HL-60 (cell line): ENCODE results near the gene SYTL3.

Experiments
- CTCF ChIP-seq: IDR thresholded peaks from one replicate; pipeline ENCODE4 v1.5.1; 2011; ENCODE audit warnings: low read length, control low read depth, inconsistent platforms; ENCODE audit not compliant: insufficient read depth
- POLR2AphosphoS5 ChIP-seq: IDR thresholded peaks from 2 replicates; pipeline ENCODE4 v1.6.1; 2012; ENCODE audit warnings: low read depth

GRCh38 chr6:158633127-158633526 is 16.7 kb upstream of the SYTL3 start:
- TF ChIP-seq POLR2AphosphoS5 = no peak
- TF ChIP-seq CTCF = no peak
